Ishikawa (cell line): ENCODE results near the gene RNF157.

Experiments used
- CEBPB ChIP-seq: IDR thresholded peaks from 2 replicates; pipeline ENCODE4 v1.6.1; 2012
- CREB1 ChIP-seq: IDR thresholded peaks from 2 replicates; pipeline ENCODE4 v1.6.1; 2012; ENCODE audit warnings: low read depth
- EGR1 ChIP-seq: IDR thresholded peaks from 2 replicates; pipeline ENCODE4 v1.6.1; 2012
- EP300 ChIP-seq: IDR thresholded peaks from 2 replicates; pipeline ENCODE4 v1.6.1; 2012; ENCODE audit warnings: borderline replicate concordance
- FOXM1 ChIP-seq: IDR thresholded peaks from 2 replicates; pipeline ENCODE4 v1.6.1; 2012; ENCODE audit warnings: low read depth, borderline replicate concordance
- NFIC ChIP-seq: IDR thresholded peaks from 2 replicates; pipeline ENCODE4 v1.6.1; 2012
- RAD21 ChIP-seq: IDR thresholded peaks from 2 replicates; pipeline ENCODE4 v1.6.1; 2012; ENCODE audit warnings: low read depth
- TAF1 ChIP-seq: IDR thresholded peaks from 2 replicates; pipeline ENCODE4 v1.6.1; 2012; ENCODE audit warnings: low read depth, mild to moderate bottlenecking
- TCF12 ChIP-seq: IDR thresholded peaks from 2 replicates; pipeline ENCODE4 v1.6.1; 2012; ENCODE audit warnings: low read depth
- TEAD4 ChIP-seq: IDR thresholded peaks from 2 replicates; pipeline ENCODE4 v1.6.1; 2012
- YY1 ChIP-seq: IDR thresholded peaks from 2 replicates; pipeline ENCODE4 v1.6.1; 2012; ENCODE audit warnings: low read depth
- TF ChIP-seq, protein P1 (sequence below): IDR thresholded peaks from 2 replicates; pipeline ENCODE4 v1.6.1; 2012; ENCODE audit warnings: low read depth, mild to moderate bottlenecking
- TF ChIP-seq, protein P2 (sequence below): IDR thresholded peaks from 2 replicates; pipeline ENCODE4 v1.6.1; 2012
- TF ChIP-seq, protein P3 (sequence below): IDR thresholded peaks from 2 replicates; pipeline ENCODE4 v1.6.1; 2012

DNA sequence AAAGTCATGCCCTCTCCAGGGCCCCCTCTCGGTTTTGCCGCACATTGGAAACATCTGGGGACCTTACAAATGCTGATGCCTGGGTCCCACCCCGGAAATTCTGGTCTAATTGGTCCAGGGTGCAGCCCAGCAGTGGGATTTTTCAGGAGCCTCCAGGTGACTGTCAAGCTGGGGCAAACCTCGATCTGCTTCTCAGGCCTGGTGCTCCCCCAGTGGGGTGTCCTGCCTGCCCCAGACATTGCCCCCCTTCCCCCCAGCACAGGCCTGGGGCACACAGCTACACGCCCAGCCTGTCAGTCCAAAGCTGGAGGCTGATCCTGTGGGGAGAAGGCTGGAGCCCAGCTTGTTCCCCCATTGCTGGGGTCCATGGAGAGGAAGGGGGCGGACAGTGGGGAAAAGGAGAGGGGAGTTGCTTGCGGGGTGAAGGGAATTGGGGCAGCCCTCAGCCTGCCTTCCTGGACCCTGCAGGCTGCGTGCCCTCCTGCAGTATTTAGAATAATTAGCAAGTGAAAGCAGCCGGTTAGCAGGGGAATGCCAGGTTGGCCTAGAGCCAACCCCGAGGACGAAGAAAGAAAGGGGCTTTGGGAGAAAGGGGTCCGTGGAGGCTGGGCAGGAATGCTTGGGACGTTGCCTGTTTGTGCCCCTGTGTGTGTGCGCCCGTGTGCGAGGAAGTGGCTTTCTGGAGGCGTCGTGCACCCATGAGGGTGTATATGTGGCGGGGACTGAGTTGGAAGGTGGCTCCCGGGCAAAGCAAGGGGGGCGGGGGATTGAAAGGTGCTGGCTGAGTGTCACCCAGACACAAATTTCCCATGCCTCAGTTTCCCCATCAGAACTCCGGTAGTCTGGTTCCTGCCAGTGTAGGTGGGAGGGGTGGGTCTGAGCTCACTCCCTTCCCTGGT lies 105.1 kb downstream of the RNF157 start:
- no peak for TF ChIP-seq YY1
- no peak for TF ChIP-seq CREB1
- no peak for TF ChIP-seq CEBPB
- TF ChIP-seq, protein P1, sequence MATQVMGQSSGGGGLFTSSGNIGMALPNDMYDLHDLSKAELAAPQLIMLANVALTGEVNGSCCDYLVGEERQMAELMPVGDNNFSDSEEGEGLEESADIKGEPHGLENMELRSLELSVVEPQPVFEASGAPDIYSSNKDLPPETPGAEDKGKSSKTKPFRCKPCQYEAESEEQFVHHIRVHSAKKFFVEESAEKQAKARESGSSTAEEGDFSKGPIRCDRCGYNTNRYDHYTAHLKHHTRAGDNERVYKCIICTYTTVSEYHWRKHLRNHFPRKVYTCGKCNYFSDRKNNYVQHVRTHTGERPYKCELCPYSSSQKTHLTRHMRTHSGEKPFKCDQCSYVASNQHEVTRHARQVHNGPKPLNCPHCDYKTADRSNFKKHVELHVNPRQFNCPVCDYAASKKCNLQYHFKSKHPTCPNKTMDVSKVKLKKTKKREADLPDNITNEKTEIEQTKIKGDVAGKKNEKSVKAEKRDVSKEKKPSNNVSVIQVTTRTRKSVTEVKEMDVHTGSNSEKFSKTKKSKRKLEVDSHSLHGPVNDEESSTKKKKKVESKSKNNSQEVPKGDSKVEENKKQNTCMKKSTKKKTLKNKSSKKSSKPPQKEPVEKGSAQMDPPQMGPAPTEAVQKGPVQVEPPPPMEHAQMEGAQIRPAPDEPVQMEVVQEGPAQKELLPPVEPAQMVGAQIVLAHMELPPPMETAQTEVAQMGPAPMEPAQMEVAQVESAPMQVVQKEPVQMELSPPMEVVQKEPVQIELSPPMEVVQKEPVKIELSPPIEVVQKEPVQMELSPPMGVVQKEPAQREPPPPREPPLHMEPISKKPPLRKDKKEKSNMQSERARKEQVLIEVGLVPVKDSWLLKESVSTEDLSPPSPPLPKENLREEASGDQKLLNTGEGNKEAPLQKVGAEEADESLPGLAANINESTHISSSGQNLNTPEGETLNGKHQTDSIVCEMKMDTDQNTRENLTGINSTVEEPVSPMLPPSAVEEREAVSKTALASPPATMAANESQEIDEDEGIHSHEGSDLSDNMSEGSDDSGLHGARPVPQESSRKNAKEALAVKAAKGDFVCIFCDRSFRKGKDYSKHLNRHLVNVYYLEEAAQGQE: no peak
- TF ChIP-seq, protein P2, sequence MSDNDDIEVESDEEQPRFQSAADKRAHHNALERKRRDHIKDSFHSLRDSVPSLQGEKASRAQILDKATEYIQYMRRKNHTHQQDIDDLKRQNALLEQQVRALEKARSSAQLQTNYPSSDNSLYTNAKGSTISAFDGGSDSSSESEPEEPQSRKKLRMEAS: no peak
- TF ChIP-seq FOXM1: no peak
- no peak for TF ChIP-seq EP300
- TF ChIP-seq TAF1: no peak
- TF ChIP-seq, protein P3, sequence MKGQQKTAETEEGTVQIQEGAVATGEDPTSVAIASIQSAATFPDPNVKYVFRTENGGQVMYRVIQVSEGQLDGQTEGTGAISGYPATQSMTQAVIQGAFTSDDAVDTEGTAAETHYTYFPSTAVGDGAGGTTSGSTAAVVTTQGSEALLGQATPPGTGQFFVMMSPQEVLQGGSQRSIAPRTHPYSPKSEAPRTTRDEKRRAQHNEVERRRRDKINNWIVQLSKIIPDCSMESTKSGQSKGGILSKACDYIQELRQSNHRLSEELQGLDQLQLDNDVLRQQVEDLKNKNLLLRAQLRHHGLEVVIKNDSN: no peak
- TF ChIP-seq EGR1: no peak
- TF ChIP-seq TEAD4: peak; percentile 42; the same call in 1 of the 2 replicates
- no peak for TF ChIP-seq RAD21
- TF ChIP-seq NFIC: peak; percentile 73
- no peak for TF ChIP-seq TCF12
